ENCODE data around the gene LRRC32. TPM values are rescaled to one million over a fixed set of nuclear protein-coding genes. Genes with fewer than 3 reads are reported as not detected.

Gene LRRC32
- total RNA-seq, 4 donors from 2014 or later = 45.0 to 117 (median 73.4) TPM

- H3K4me3 ChIP-seq = no peak overlapping the region
- H3K27me3 ChIP-seq = no peaks in the 10 kb centered on the region
- H3K4me1 ChIP-seq = no peaks in the 10 kb centered on the region
- H3K27ac ChIP-seq = no peak overlapping the region
- peaks cover 0 to 5% (median 0%) of the 10 kb centered on the region in 4 donors for H3K9me3 ChIP-seq
- TF ChIP-seq CTCF (IDR thresholded peaks at IDR 0.05) = no peak
- H3K36me3 ChIP-seq = no peaks in the 10 kb centered on the region
- DNase-seq (ENCODE audit: low spot score in 2 of 2) = no peak
- WGBS, 2 donors = 55 to 92% methylated on average over 3 to 4 of the region's 4 CpGs
Measured at GRCh38 chr11:76709756-76710155, 39.2 kb upstream of the LRRC32 start.

GRCh38 chr11:76708972-76709660 is 38.6 kb upstream of the LRRC32 start:
- Histone ChIP-seq H3K27ac (no peak overlapping the region), H3K27me3 (no peaks in the 10 kb centered on the region), H3K9me3 (peaks cover 0 to 5% (median 0%) of the 10 kb centered on the region in 4 donors), H3K36me3 (no peaks in the 10 kb centered on the region), H3K4me1 (no peaks in the 10 kb centered on the region), H3K4me3 (no peak overlapping the region)
- TF ChIP-seq EP300 (IDR thresholded peaks at IDR 0.05) (no peak), POLR2A (IDR thresholded peaks at IDR 0.05) (no peak), CTCF (IDR thresholded peaks at IDR 0.05) (no peak)
- DNase-seq (ENCODE audit: low spot score in 2 of 2) = no peak
- WGBS, 2 donors = 77 to 92% methylated on average over 7 to 8 of the region's 8 CpGs

GRCh38 chr11:76707293-76707825 is 36.8 kb upstream of the LRRC32 start:
- Histone ChIP-seq H3K27me3 (no peaks in the 10 kb centered on the region), H3K4me3 (no peak overlapping the region), H3K27ac (no peak overlapping the region), H3K9me3 (peaks cover 0 to 5% (median 0%) of the 10 kb centered on the region in 4 donors), H3K4me1 (no peaks in the 10 kb centered on the region), H3K36me3 (no peaks in the 10 kb centered on the region)
- 80 to 87% methylated on average over 9 to 13 of the region's 13 CpGs for WGBS, 2 donors
- DNase-seq (ENCODE audit: low spot score in 2 of 2) = no peak
- TF ChIP-seq CTCF (IDR thresholded peaks at IDR 0.05) = no peak
- TF ChIP-seq EP300 (IDR thresholded peaks at IDR 0.05) = no peak
- TF ChIP-seq POLR2A (IDR thresholded peaks at IDR 0.05) = no peak

DNA sequence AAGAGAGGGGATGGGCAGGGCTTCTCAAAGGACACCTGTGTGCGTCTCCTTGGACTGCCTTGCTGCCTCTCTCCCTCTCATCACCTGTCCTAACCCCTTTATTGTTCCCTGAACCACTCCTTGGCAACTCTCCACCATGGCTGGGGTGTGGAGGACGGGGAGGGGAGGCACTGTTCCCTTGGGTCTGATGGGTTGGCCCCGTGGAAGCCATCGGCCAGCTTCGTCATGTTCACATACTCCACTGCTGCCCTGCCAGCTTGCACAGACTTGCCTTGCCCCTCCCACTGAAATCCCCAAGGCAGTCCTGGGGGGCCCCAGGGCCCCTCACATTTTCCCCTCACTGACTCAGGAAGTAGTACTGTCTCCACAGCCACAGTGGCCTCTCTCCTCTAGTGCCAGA is 36.1 kb upstream of the LRRC32 start:
- no peak overlapping the region for H3K4me3 ChIP-seq
- H3K36me3 ChIP-seq = no peaks in the 10 kb centered on the region
- no peaks in the 10 kb centered on the region for H3K4me1 ChIP-seq
- H3K9me3 ChIP-seq = peaks cover 0 to 5% (median 0%) of the 10 kb centered on the region in 4 donors
- 89 to 91% methylated on average over 5 of the region's 5 CpGs for WGBS, 2 donors
- no peak for TF ChIP-seq POLR2A (IDR thresholded peaks at IDR 0.05)
- TF ChIP-seq CTCF (IDR thresholded peaks at IDR 0.05) = no peak
- TF ChIP-seq EP300 (IDR thresholded peaks at IDR 0.05) = no peak
- H3K27me3 ChIP-seq = no peaks in the 10 kb centered on the region
- DNase-seq (ENCODE audit: low spot score in 2 of 2) = no peak
- H3K27ac ChIP-seq = no peak overlapping the region

DNA sequence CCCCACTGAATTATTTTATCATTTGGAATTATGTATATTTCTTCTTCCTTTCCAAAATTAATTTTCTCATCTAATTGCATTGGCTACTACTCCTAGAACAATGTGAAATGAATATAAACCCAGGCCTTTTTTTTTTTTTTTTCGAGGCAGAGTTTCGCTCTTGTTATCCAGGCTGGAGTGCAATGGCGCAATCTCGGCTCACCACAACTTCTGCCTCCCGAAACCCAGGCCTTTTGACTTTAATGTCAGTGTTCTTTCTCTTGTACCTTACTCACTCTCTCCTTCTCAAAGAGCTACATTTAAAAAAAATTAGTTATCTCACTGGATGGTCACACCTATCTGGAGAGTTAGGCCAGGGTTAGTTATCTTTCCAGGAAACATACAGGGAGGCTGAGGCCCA is 35.3 kb upstream of the LRRC32 start:
- no peaks in the 10 kb centered on the region for H3K27me3 ChIP-seq
- no peak overlapping the region for H3K27ac ChIP-seq
- WGBS, 2 donors = 86 to 89% methylated on average over 5 of the region's 5 CpGs
- H3K4me3 ChIP-seq = no peak overlapping the region
- TF ChIP-seq POLR2A (IDR thresholded peaks at IDR 0.05) = no peak
- TF ChIP-seq CTCF (IDR thresholded peaks at IDR 0.05) = no peak
- no peak for TF ChIP-seq EP300 (IDR thresholded peaks at IDR 0.05)
- H3K36me3 ChIP-seq = no peaks in the 10 kb centered on the region
- peaks cover 0 to 8% (median 0%) of the 10 kb centered on the region in 4 donors for H3K4me1 ChIP-seq
- no peak for DNase-seq (ENCODE audit: low spot score in 2 of 2)
- H3K9me3 ChIP-seq = peaks cover 0 to 5% (median 0%) of the 10 kb centered on the region in 4 donors
